Mammary epithelial cell (primary cell): Measurements from ENCODE around the gene WARS2.

Source experiments
- CTCF ChIP-seq, 2 donors: IDR thresholded peaks in 1 of 2; conservative IDR thresholded peaks in 1 of 2; 2 replicates each; pipeline ENCODE4 v1.5.1; 2011 to 2012; ENCODE audit warnings: inconsistent platforms in 2 of 2, low read length in 2 of 2, mild to moderate bottlenecking in 2 of 2, control low read depth in 1 of 2, low read depth in 1 of 2; ENCODE audit not compliant: insufficient read depth in 1 of 2; ENCODE audit errors: extremely low read depth in 1 of 2
- EZH2 ChIP-seq: IDR thresholded peaks from 2 replicates; pipeline ENCODE4 v1.6.1; 2012; ENCODE audit warnings: low read length, inconsistent platforms, borderline replicate concordance

GRCh38 chr1:118982821-118983557 is 157.5 kb downstream of the WARS2 start:
- TF ChIP-seq CTCF (conservative IDR thresholded peaks at IDR 0.05 in 1 of 2, IDR thresholded peaks at IDR 0.05 in 1 of 2; ENCODE audit: extremely low read depth in 1 of 2, insufficient read depth in 1 of 2, low read depth in 1 of 2, low read length in 2 of 2) (no peak), EZH2 (no peak)
